GM12864 (cell line): ENCODE results near the gene HERC5.
"Not testable (repeated sequence)": the region's sequence is repeated elsewhere in the genome, so short reads cannot be mapped to it uniquely, and the experiment has no call there.

Experiments
- DNase-seq: peaks from one replicate; pipeline ENCODE4 v3.0.0-alpha.2; 2011; ENCODE audit warnings: low read depth
- H3K4me3 ChIP-seq: 2 replicates; pipeline ENCODE4 v1.5.1; 2011; ENCODE audit warnings: mild to moderate bottlenecking, low read depth, low read length, control low read depth
- CTCF ChIP-seq: IDR thresholded peaks from 2 replicates; pipeline ENCODE4 v1.5.1; 2011; ENCODE audit warnings: low read depth, mild to moderate bottlenecking, moderate library complexity, low read length, control low read depth, inconsistent platforms; ENCODE audit errors: missing control alignments

Gene HERC5

GRCh38 chr4:88418411-88418810 is 38.5 kb upstream of the HERC5 start:
- H3K4me3 ChIP-seq, result no peak overlapping the region
- TF ChIP-seq CTCF, result no peak
- DNase-seq, result no peak

GRCh38 chr4:88419874-88420273 is 37.0 kb upstream of the HERC5 start:
- DNase-seq, result no peak
- TF ChIP-seq CTCF, result no peak
- no peak overlapping the region for H3K4me3 ChIP-seq

GRCh38 chr4:88420844-88421243 is 36.1 kb upstream of the HERC5 start:
- H3K4me3 ChIP-seq, result no peak overlapping the region
- TF ChIP-seq CTCF, result no peak
- no peak for DNase-seq

GRCh38 chr4:88422403-88422802 is 34.5 kb upstream of the HERC5 start:
- no peak for DNase-seq
- no peak for TF ChIP-seq CTCF
- no peak overlapping the region for H3K4me3 ChIP-seq

GRCh38 chr4:88429401-88429800 is 27.5 kb upstream of the HERC5 start:
- no peak for DNase-seq
- TF ChIP-seq CTCF, result no peak
- H3K4me3 ChIP-seq, result no peak overlapping the region

GRCh38 chr4:88435987-88436693 is 20.8 kb upstream of the HERC5 start:
- H3K4me3 ChIP-seq, result no peak overlapping the region
- no peak for DNase-seq
- no peak for TF ChIP-seq CTCF

- DNase-seq, H3K4me3 ChIP-seq: not testable (repeated sequence)
Measured at GRCh38 chr4:88437873-88438272, 19.0 kb upstream of the HERC5 start.
